NOMO-1 treated with DMSO at 0.1 percent for 48 hours (cell line): ENCODE data around the gene AGBL1.
A peak's percentile ranks its signal among the peaks of the same experiment; 100 is the strongest.

Source experiments
- DNase-seq: peaks from one replicate; lab custom pipeline; 2025; ENCODE audit not compliant: unreplicated experiment; lab: John Stamatoyannopoulos, UW

AGBL1 gene

DNA sequence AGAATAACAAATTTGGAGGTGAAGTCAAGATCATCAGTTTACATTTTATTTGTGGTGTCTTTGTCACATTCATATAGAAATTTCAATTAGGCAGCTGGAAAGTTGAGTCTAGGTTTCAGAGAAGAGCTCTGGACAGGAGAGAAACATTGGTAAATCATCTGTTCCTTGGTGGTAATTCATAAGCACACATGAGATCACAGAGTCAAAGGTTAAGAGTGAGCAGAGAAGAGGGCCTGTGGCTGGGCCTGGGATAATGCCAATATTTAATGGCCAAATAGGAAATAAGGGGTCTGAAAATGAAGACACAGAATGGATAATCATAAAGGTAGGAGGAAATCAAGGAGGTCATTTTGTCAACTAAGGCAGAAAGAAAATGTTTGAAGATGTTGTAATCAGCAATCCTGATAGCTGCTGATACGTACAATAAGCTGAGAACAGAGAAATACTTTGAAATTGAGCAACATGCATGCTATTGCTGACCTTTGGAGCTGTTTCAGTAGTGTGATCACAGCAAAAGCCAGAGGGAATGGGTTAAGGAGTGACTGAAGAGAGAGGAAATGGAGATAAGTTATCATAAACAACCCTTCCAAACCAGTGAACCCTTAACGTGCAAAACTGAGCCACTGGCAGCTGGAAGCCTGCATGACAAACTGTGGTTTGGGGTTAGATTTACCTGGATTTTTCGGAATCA is 692.8 kb downstream of the AGBL1 start:
- DNase-seq, result no peak

- DNase-seq, result no peak
Observed at GRCh38 chr15:86773736-86774135, 694.1 kb downstream of the AGBL1 start.

- no peak for DNase-seq
Observed at GRCh38 chr15:86776145-86776544, 696.5 kb downstream of the AGBL1 start.

- no peak for DNase-seq
Observed at GRCh38 chr15:86796521-86796920, 716.9 kb downstream of the AGBL1 start.

DNA sequence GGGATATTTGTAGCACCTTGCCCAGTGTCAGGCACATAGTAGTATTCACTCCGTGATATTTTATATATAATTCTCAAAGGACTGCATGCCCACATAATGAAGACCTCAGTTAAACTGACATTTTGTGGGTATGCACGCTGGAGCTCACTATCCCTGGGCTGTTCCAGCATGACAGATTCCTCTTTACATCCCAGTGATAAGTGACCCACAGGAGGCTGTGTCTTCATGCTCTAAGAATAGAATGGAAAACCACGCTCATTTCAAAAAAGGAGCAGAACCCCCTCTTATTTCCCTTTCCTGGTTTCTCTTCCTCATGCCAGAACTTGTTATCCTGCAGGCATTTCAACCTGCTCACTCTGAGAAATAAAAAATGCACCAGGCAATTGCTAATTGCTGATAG is 717.5 kb downstream of the AGBL1 start:
- peak; percentile 21 for DNase-seq

DNA sequence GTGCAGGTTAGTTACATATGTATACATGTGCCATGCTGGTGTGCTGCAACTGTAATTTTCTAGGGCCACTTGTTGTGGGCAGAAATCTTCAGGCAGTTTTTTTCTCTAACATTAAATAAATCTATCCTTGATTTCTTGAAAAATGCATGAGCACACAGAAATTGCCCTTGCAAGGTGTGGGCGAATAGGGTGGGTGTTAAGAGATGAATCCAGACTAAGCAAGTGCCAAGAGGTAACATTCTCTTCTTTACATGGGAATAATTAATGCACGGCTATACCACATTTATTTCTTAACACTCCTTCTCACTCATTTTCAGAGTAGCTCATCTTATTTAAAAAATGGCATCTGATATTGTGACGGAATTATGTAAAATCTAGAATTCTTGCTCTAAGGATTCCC is 719.6 kb downstream of the AGBL1 start:
- DNase-seq, result no peak

- DNase-seq, result no peak
Observed at GRCh38 chr15:86802244-86802643, 722.6 kb downstream of the AGBL1 start.

DNA sequence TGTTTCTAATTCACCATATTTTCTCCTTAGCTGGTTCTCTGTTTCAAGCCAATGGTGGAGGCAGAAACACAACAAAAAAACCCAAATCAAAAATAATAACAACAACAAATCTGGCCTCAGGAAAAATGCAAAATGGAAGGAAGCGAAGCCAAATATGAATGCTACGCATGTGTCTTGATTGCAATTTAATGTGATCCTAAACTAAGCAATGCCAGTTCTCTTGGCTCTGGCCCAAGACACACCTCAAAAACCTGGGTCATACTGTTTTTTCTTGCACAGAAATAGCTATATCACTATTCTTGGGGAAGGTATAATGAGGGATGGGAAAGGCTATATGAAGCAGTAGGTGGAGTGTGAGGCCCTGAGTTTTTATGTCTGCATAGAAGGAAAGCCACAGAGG is 724.7 kb downstream of the AGBL1 start:
- DNase-seq, result no peak

DNA sequence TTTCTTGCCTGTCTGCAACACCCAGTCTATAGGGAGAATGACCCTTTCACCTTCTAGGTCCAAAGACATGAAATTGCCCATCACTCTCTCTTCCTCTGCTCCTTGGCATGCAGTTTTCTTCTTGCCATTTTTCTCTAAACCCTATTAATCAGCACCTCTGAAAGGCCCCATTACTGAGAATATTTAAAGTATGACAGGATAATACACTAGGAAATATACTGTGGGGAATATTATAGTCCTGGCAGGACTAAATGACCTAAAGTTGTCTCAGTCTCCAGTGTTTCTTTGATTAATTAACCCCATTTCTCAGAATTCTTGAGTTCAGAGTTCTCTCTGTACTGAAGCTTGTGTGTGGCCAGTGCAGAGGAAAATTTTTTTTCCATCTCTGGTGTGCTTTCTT is 730.7 kb downstream of the AGBL1 start:
- no peak for DNase-seq

- no peak for DNase-seq
Observed at GRCh38 chr15:86813892-86814291, 734.2 kb downstream of the AGBL1 start.

GRCh38 chr15:86829245-86829644 is 749.6 kb downstream of the AGBL1 start:
- no peak for DNase-seq

DNA sequence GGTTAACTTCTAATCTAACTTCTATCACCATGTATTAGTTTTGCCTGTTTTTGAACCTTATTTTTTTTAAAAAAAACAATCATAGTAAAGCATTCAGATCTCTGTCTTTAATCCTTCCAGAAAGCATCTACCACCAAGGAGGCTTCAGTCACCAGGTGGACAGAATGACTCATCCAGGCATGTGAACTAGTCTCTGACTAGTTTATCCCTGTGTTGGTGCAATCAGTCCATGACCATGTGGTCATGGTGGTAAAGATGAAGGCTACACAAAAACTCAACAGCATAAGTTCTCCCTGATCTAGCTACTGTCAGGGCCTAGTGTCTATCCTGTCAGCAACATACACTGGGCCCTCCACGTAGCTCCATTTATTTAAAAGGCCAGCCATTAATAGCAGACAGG is 750.6 kb downstream of the AGBL1 start:
- no peak for DNase-seq

DNA sequence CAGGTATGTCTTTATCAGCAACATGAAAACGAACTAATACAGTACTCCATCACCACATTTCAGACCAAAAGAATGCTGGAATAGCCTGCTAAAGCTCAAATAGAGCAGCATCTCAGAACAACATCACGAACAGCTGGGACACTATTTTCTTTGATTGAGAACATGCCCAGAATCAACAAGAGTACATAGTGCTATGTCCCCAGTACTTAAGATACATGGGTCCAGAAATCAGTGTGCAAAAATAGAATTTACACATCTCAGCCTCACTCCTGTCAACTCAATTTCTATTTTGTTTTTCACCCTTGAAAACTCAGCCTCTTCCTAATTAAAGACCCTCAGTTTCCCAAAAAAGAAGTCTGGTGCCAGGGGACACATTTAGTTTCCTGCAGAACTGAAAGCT is 753.9 kb downstream of the AGBL1 start:
- DNase-seq, result no peak

DNA sequence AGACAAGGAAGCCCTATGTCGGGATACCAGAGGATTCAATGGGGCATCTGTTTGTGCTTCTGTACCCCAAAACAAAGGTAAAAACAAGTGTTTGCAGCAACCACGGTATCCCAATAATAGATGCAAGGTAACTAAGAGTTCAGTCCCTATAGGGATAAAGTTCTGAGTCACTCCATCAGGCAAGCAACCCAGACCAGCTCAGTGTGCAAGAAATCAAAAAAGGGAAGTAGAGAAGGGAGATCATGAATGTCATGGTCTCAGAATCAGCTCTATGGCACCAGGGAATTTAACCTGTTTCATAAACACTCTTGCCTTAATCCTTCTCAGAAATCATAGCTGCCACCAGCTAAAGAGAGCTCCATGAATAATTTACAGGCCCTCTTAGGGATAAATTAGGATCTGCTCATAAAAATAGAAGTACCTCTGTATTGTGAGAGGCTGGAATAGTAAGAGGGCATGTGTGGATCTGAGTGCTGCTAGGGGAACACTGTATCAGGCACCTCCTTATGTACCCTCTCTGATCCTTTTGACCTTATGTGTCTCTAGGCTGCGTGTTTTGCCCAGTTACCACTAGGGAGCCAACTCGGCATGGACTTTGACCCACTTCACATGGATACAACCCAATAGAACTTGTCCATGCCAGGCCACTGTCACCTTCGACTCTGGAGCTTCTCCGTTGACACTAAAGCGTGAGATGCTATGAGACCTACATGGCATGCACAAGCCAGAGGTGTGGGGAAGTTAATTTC is 754.6 kb downstream of the AGBL1 start:
- no peak for DNase-seq

- no peak for DNase-seq
Observed at GRCh38 chr15:86837294-86838061, 757.8 kb downstream of the AGBL1 start.

GRCh38 chr15:86839502-86839901 is 759.8 kb downstream of the AGBL1 start:
- DNase-seq, result no peak

DNA sequence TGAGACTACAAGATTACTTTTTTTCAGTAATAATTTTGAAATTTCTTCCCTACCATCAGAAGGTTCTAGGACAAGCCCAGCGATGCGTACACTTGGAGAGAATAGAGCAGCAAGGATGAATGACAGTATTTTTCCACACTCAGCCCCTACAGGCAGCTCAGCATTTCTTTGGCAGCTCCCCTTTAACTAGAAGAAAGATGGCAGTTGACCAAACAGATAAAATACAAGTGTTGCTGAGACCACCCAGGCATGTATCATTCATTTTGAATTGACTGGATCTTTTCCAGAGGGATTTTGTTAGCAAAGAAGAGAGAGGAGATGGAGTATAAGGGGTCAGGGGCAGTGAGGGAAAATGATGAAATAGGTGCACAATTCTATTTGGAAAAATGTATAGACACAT is 761.3 kb downstream of the AGBL1 start:
- DNase-seq, result no peak

GRCh38 chr15:86842199-86842598 is 762.5 kb downstream of the AGBL1 start:
- DNase-seq, result no peak

DNA sequence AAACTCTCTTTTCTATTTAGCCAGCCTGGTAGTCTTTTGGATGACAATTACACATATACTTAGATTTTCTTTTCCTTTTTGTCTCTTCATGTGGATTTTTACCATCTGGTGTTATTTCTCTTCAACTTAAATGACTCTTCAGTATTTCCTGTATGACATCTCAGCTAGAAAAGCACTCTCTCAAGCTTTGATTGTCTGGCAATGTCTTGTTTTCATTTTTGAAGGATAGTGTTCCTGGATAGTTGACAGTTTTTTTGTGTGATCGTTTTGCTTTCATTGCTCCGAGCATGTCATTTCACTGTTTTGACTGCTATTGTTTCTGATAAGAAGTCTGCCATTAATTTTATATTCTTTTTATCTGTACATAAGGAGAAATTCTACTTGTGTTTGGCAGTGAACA is 766.4 kb downstream of the AGBL1 start:
- DNase-seq, result no peak

GRCh38 chr15:86849136-86849535 is 769.5 kb downstream of the AGBL1 start:
- no peak for DNase-seq

- DNase-seq, result no peak
Observed at GRCh38 chr15:86849558-86850285, 770.1 kb downstream of the AGBL1 start.
